A673 (cell line): ENCODE results near the gene PHF19. TPM values are rescaled to one million over a fixed set of nuclear protein-coding genes. Genes with fewer than 3 reads are reported as not detected.

Experiments used
- BruUV-seq: library from RNA; stranded (reverse); fragments of 400-500 nt; replicated peaks from 2 replicates; lab custom pipeline; 2021; lab: Mats Ljungman, UMichigan
- CTCF ChIA-PET: fragments of 300-600 bp; sonication (Branson Sonifier 250); formaldehyde crosslinking; loops from one replicate; lab custom pipeline; 2022; ENCODE audit warnings: antibody characterized with exemption; lab: Charles Lee
- POLR2A ChIA-PET: fragments of 300-600 bp; sonication (Branson Sonifier 250); formaldehyde crosslinking; loops from one replicate; lab custom pipeline; 2022; ENCODE audit warnings: antibody characterized with exemption; ENCODE audit not compliant: low non-redundant PET; lab: Charles Lee
- DNase-seq: peaks from one replicate; pipeline ENCODE4 v3.0.0-alpha.2; 2015; ENCODE audit warnings: low spot score
- H3K27ac ChIP-seq: fragments of 200-600 bp; sonication (generic); 2 replicates; pipeline ENCODE4 v1.5.1; 2016; ENCODE audit warnings: mixed run types, low read depth, mild to moderate bottlenecking, mixed read lengths, antibody characterized with exemption, low read length; ENCODE audit not compliant: poor library complexity, severe bottlenecking
- H3K27me3 ChIP-seq: fragments of 200-600 bp; sonication (generic); replicated peaks from 2 replicates; pipeline ENCODE4 v1.6.1; 2017; ENCODE audit warnings: mixed run types, low read depth, mild to moderate bottlenecking, mixed read lengths, antibody characterized with exemption, low read length; ENCODE audit not compliant: insufficient read depth, poor library complexity
- H3K36me3 ChIP-seq: fragments of 200-600 bp; sonication (generic); 2 replicates; pipeline ENCODE4 v1.6.1; 2016; ENCODE audit warnings: mixed run types, mild to moderate bottlenecking, mixed read lengths, antibody characterized with exemption, low read length; ENCODE audit not compliant: insufficient read depth, poor library complexity, severe bottlenecking
- H3K4me1 ChIP-seq: fragments of 200-600 bp; sonication (generic); 2 replicates; pipeline ENCODE4 v1.6.1; 2017; ENCODE audit warnings: mixed run types, mild to moderate bottlenecking, mixed read lengths, antibody characterized with exemption, low read length; ENCODE audit not compliant: insufficient read depth, poor library complexity, severe bottlenecking
- H3K4me3 ChIP-seq: fragments of 200-600 bp; sonication (generic); 2 replicates; pipeline ENCODE4 v1.5.1; 2016; ENCODE audit warnings: low read depth, mixed run types, mild to moderate bottlenecking, mixed read lengths, low read length; ENCODE audit not compliant: poor library complexity, severe bottlenecking
- H3K9me3 ChIP-seq: fragments of 200-600 bp; sonication (generic); 2 replicates; pipeline ENCODE4 v1.6.1; 2016; ENCODE audit warnings: mixed run types, low read depth, mild to moderate bottlenecking, mixed read lengths, antibody characterized with exemption, low read length; ENCODE audit not compliant: poor library complexity, severe bottlenecking
- EZH2 ChIP-seq: fragments of 200-600 bp; sonication (generic); IDR thresholded peaks from 2 replicates; pipeline ENCODE4 v1.6.1; 2017; ENCODE audit warnings: borderline replicate concordance, low read depth, mild to moderate bottlenecking, mixed read lengths, antibody characterized with exemption, low read length; ENCODE audit not compliant: poor library complexity, severe bottlenecking
- intact Hi-C: fragments of 100-400 bp; cut with micrococcal nuclease; formaldehyde crosslinking; loops from one replicate; pipeline ENCODE4 v1.10.0; 2022; ENCODE audit not compliant: unreplicated experiment
- total RNA-seq: library from RNA; stranded (reverse); gene quantifications from 2 replicates; pipeline ENCODE4 v1.2.3, GENCODE V29; 2021
- TF ChIP-seq, protein P1 (sequence below): fragments of 300-800, 200-600 bp; sonication (generic); conservative IDR thresholded peaks from 2 replicates; pipeline ENCODE4 v1.5.1; 2017; ENCODE audit warnings: low read depth, mild to moderate bottlenecking, antibody characterized with exemption, low read length, moderate library complexity, mixed read lengths

PHF19 gene
- total RNA-seq, 1 experiment from 2014 or later: 75.7 TPM

DNA sequence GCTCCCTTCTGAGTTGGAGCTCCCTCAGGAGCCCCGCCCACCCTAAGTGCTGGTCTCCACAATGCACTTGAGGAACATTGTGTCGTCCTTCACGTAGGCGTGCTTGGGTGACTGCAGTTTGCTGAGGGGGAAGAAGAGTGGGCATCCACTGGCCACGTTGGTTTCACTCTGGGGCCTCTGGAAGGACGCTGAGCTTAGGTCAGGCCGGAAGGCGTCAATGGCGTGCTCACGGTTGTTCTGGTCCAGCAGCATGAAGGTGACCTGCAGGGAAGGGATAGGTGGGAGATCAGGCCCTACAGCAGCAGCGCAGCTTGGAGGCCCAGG is 28.0 kb upstream of the PHF19 start:
- BruUV-seq: no TSS peak
- POLR2A ChIA-PET: no interaction called here
- intact Hi-C loops: no loop called here
- DNase-seq: no peak
- CTCF ChIA-PET: no interaction called here
- H3K27me3 ChIP-seq: no peaks in the 10 kb centered on the region
- no peak overlapping the region for H3K27ac ChIP-seq
- no peaks in the 10 kb centered on the region for H3K36me3 ChIP-seq
- TF ChIP-seq, protein P1, sequence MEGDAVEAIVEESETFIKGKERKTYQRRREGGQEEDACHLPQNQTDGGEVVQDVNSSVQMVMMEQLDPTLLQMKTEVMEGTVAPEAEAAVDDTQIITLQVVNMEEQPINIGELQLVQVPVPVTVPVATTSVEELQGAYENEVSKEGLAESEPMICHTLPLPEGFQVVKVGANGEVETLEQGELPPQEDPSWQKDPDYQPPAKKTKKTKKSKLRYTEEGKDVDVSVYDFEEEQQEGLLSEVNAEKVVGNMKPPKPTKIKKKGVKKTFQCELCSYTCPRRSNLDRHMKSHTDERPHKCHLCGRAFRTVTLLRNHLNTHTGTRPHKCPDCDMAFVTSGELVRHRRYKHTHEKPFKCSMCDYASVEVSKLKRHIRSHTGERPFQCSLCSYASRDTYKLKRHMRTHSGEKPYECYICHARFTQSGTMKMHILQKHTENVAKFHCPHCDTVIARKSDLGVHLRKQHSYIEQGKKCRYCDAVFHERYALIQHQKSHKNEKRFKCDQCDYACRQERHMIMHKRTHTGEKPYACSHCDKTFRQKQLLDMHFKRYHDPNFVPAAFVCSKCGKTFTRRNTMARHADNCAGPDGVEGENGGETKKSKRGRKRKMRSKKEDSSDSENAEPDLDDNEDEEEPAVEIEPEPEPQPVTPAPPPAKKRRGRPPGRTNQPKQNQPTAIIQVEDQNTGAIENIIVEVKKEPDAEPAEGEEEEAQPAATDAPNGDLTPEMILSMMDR: no peak
- TF ChIP-seq EZH2: no peak
- no peak overlapping the region for H3K4me3 ChIP-seq
- no peaks in the 10 kb centered on the region for H3K9me3 ChIP-seq
- no peaks in the 10 kb centered on the region for H3K4me1 ChIP-seq

- Histone ChIP-seq H3K4me3 (no peak overlapping the region), H3K27ac (no peak overlapping the region), H3K36me3 (no peaks in the 10 kb centered on the region), H3K4me1 (no peaks in the 10 kb centered on the region), H3K9me3 (no peaks in the 10 kb centered on the region), H3K27me3 (no peaks in the 10 kb centered on the region)
- intact Hi-C loops: no loop called here
- no TSS peak for BruUV-seq
- no peak for DNase-seq
- TF ChIP-seq EZH2: no peak
- TF ChIP-seq, protein P1: no peak
- POLR2A ChIA-PET: no interaction called here
- CTCF ChIA-PET: no interaction called here
Observed at GRCh38 chr9:120904061-120904977, 27.3 kb upstream of the PHF19 start.

DNA sequence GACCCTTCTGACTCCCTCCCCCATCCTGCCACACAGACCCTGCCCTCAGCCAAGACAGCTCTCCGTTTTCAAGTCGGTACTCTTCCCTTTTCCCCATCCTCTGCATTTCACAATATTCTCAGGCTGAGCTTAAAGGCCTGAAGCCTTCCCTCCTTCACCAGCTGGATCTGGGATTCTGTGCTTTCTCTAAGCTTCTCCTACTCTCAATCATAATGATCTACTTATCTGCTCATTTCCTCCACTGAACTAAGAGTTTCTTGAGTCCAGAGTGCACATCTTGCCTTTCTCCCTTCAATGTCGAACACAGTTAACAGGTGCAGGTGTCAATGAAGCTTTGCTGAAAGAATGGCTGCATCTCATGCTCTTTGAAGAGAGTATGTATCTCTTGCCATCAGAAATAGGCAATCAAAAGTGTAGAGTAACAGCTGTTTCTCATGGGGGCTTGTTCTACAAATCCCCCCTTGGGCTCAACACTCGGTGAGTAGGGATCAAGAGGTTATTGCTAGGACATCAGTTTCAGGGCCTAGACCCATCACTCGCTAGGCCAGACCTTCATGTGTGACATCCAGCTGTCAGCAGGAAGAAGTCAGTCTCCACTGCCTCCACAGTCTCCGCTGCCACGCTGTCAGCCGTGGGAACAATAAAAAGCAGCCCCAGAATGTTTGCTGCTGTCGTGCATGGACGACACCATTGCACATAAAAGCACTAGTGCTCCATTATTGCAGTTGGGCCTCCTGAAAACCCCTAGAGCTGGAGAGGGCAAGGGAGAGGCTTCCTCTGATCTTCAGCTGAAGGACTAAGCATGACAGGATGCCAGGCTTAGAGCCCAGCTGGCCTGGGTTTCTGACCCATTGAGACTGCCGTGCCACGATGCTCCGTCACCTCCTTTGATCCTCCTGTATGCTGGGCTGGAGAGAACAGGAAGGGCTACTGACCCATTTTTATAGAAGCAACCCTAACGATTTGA is 25.9 kb upstream of the PHF19 start:
- Histone ChIP-seq H3K4me1 (no peaks in the 10 kb centered on the region), H3K9me3 (no peaks in the 10 kb centered on the region), H3K27ac (no peak overlapping the region), H3K27me3 (no peaks in the 10 kb centered on the region), H3K4me3 (no peak overlapping the region), H3K36me3 (no peaks in the 10 kb centered on the region)
- DNase-seq: no peak
- CTCF ChIA-PET: no interaction called here
- intact Hi-C loops: no loop called here
- POLR2A ChIA-PET: no interaction called here
- no peak for TF ChIP-seq EZH2
- TF ChIP-seq, protein P1: no peak
- BruUV-seq: no TSS peak
